SK-N-SH treated with all-trans-retinoic acid at 6 μM for 48 hours (cell line): ENCODE measurements around the gene GALNTL6.

Experiments used
- BACH2 ChIP-seq: fragments of 250-450 bp; sonication (Bioruptor Pico); IDR thresholded peaks from 2 replicates; pipeline ENCODE4 v1.9.0; 2021; ENCODE audit warnings: mild to moderate bottlenecking, borderline replicate concordance
- CSDC2 ChIP-seq: fragments of 250-450 bp; sonication (Bioruptor Pico); IDR thresholded peaks from 2 replicates; pipeline ENCODE4 v1.5.0; 2020; ENCODE audit warnings: mild to moderate bottlenecking, moderate library complexity
- OSR1 ChIP-seq: fragments of 250-450 bp; sonication (Bioruptor Pico); IDR thresholded peaks from 2 replicates; pipeline ENCODE4 v1.8.0; 2022; ENCODE audit warnings: moderate library complexity, mild to moderate bottlenecking, inconsistent platforms
- RARB ChIP-seq: fragments of 250-450 bp; sonication (Bioruptor Pico); IDR thresholded peaks from 2 replicates; pipeline ENCODE4 v1.8.0; 2021; ENCODE audit warnings: mild to moderate bottlenecking, moderate library complexity
- SNAI2 ChIP-seq: fragments of 250-450 bp; sonication (Bioruptor Pico); IDR thresholded peaks from 2 replicates; pipeline ENCODE4 v1.5.0; 2020; ENCODE audit warnings: mild to moderate bottlenecking, moderate library complexity
- ZFP3 ChIP-seq: fragments of 250-450 bp; sonication (Bioruptor Pico); IDR thresholded peaks from 2 replicates; pipeline ENCODE4 v1.5.0; 2020; ENCODE audit warnings: mild to moderate bottlenecking, moderate library complexity
- ZFP30 ChIP-seq: fragments of 450-650 bp; formaldehyde crosslinking; IDR thresholded peaks from 2 replicates; pipeline ENCODE4 v1.5.0; 2022; ENCODE audit warnings: mild to moderate bottlenecking, moderate library complexity
- ZNF70 ChIP-seq: fragments of 450-650 bp; formaldehyde crosslinking; IDR thresholded peaks from 2 replicates; pipeline ENCODE4 v1.5.0; 2020; ENCODE audit warnings: mild to moderate bottlenecking, moderate library complexity
- ZNF8 ChIP-seq: fragments of 450-650 bp; formaldehyde crosslinking; IDR thresholded peaks from 2 replicates; pipeline ENCODE4 v1.5.0; 2020; ENCODE audit warnings: mild to moderate bottlenecking, moderate library complexity
- TF ChIP-seq, protein P1 (sequence below): fragments of 250-450 bp; sonication (Bioruptor Pico); IDR thresholded peaks from 2 replicates; pipeline ENCODE4 v1.8.0; 2020; ENCODE audit warnings: mild to moderate bottlenecking, moderate library complexity, borderline replicate concordance
- TF ChIP-seq, protein P2 (sequence below): fragments of 250-450 bp; sonication (Bioruptor Pico); IDR thresholded peaks from 2 replicates; pipeline ENCODE4 v1.5.1; 2020; ENCODE audit warnings: low read depth, mild to moderate bottlenecking, moderate library complexity
- TF ChIP-seq, protein P3 (sequence below): fragments of 250-450 bp; sonication (Bioruptor Pico); IDR thresholded peaks from 2 replicates; pipeline ENCODE4 v1.8.0; 2021; ENCODE audit warnings: low read depth, mild to moderate bottlenecking, moderate library complexity, borderline replicate concordance

DNA sequence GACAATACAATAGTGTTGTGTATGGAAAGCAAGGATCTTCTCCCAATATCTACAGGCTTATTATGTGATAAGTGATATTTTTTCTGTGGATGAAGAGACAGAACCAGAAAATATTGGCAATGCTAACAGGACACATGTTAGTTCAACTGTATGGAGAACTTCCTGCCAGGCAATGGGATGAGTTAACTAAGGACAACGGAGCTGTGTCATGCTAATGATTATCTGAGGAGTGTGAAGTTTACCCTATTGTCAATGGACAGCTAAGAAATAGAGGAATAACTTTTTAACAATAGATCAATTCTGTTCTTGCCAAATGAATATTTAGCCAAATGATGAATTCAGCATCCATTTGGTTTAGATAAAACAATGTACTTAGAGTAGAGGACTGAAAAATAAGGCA is 180.0 kb downstream of the GALNTL6 start:
- TF ChIP-seq, protein P1, sequence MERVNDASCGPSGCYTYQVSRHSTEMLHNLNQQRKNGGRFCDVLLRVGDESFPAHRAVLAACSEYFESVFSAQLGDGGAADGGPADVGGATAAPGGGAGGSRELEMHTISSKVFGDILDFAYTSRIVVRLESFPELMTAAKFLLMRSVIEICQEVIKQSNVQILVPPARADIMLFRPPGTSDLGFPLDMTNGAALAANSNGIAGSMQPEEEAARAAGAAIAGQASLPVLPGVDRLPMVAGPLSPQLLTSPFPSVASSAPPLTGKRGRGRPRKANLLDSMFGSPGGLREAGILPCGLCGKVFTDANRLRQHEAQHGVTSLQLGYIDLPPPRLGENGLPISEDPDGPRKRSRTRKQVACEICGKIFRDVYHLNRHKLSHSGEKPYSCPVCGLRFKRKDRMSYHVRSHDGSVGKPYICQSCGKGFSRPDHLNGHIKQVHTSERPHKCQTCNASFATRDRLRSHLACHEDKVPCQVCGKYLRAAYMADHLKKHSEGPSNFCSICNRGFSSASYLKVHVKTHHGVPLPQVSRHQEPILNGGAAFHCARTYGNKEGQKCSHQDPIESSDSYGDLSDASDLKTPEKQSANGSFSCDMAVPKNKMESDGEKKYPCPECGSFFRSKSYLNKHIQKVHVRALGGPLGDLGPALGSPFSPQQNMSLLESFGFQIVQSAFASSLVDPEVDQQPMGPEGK (CRISPR knock-in tag) = no peak
- TF ChIP-seq CSDC2 (CRISPR knock-in tag) (no peak), SNAI2 (CRISPR knock-in tag) (no peak), ZFP3 (CRISPR knock-in tag) (no peak), OSR1 (CRISPR knock-in tag) (no peak), RARB (no peak), BACH2 (CRISPR knock-in tag) (no peak), ZNF70 (CRISPR knock-in tag) (no peak), ZFP30 (no peak), ZNF8 (no peak)
- TF ChIP-seq, protein P2, sequence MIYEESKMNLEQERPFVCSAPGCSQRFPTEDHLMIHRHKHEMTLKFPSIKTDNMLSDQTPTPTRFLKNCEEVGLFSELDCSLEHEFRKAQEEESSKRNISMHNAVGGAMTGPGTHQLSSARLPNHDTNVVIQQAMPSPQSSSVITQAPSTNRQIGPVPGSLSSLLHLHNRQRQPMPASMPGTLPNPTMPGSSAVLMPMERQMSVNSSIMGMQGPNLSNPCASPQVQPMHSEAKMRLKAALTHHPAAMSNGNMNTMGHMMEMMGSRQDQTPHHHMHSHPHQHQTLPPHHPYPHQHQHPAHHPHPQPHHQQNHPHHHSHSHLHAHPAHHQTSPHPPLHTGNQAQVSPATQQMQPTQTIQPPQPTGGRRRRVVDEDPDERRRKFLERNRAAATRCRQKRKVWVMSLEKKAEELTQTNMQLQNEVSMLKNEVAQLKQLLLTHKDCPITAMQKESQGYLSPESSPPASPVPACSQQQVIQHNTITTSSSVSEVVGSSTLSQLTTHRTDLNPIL = no peak
- TF ChIP-seq, protein P3, sequence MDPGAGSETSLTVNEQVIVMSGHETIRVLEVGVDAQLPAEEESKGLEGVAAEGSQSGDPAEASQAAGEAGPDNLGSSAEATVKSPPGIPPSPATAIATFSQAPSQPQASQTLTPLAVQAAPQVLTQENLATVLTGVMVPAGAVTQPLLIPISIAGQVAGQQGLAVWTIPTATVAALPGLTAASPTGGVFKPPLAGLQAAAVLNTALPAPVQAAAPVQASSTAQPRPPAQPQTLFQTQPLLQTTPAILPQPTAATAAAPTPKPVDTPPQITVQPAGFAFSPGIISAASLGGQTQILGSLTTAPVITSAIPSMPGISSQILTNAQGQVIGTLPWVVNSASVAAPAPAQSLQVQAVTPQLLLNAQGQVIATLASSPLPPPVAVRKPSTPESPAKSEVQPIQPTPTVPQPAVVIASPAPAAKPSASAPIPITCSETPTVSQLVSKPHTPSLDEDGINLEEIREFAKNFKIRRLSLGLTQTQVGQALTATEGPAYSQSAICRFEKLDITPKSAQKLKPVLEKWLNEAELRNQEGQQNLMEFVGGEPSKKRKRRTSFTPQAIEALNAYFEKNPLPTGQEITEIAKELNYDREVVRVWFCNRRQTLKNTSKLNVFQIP (CRISPR knock-in tag) = no peak
